GM19438 (cell line): ENCODE measurements around the gene ZNF408.

Experiments used
- ATAC-seq: cut with Tn5 transposase; IDR thresholded peaks from one replicate; pipeline ENCODE4 v1.9.1; 2021; ENCODE audit warnings: low read depth; ENCODE audit not compliant: unreplicated experiment

The ZNF408 gene

DNA sequence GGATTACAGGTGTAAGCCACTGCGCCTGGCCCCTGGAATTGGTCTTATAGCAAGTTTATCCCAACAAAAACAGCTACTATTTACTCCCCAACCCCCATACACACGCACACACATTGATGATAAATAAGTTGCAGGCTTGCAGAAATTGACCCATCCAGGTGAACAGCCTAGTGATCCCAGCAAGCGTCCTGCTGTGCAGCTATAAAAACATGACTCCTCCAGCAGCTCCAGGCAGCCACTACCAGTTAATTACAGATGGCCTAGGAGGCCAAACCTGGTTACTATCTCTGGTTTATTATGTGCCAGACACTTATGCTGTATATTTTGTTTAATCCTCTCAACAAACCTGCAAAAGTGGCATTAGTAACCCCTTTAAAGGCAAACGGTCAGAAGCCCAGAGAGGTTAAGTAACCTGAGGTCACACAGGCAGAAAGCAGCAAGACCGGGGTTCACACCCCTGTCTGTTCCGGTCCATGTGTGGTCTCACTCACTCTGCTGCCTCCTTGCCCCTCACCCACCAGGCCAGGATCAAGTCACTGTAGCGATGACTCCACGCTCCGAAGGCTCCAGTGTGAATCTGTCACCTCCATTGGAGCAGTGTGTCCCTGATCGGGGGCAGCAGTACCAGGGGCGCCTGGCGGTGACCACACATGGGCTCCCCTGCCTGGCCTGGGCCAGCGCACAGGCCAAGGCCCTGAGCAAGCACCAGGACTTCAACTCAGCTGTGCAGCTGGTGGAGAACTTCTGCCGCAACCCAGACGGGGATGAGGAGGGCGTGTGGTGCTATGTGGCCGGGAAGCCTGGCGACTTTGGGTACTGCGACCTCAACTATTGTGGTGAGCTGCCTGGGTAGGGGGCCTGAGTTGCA is 24.7 kb downstream of the ZNF408 start:
- ATAC-seq, result no peak

DNA sequence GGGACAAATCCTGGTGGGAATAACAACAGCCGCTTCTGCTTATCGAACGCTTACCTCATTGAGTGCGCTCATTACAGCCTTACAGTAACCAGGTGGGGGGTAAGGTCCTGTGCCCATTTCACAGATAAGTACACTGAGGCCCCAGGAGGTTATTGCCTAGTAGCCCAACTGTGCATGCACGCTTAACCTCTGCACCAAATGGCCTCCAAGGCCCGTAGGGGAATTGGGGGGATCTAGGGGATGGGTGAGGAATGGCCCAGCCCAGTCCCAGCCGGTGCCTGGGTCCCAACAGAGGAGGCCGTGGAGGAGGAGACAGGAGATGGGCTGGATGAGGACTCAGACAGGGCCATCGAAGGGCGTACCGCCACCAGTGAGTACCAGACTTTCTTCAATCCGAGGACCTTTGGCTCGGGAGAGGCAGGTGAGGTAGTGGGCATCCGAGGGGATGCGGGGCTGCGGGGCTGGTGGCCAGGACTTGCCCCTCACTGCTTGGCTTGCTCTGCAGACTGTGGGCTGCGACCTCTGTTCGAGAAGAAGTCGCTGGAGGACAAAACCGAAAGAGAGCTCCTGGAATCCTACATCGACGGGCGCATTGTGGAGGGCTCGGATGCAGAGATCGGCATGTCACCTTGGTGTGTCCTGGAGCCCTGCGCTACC is 25.5 kb downstream of the ZNF408 start:
- ATAC-seq, result no peak

DNA sequence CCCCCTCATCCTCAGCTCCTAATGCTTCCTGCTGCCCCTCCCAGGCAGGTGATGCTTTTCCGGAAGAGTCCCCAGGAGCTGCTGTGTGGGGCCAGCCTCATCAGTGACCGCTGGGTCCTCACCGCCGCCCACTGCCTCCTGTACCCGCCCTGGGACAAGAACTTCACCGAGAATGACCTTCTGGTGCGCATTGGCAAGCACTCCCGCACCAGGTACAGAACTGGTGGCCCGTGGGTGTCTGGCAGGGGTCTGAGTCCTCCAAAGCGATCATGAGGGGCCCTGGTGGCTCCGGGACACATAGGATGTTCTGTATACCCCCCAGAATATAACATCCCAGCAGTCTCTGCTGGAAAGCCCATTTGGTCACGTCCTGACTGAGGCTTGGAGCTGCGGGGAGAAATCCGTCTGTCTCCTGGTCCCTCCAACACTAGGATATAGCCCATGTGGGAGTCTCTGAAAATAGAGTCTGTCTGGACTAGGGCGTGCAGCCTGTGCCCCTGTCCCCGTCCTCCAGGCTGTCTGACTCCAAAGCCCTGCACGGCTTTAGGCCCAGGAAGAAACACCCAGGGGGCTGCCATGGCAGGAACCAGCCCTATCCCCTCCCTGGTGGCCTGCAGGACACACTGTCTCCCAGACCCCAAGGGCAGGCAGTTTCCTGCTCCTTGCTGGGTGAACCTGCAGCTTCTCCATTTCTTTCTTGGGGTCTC is 27.3 kb downstream of the ZNF408 start:
- no peak for ATAC-seq

DNA sequence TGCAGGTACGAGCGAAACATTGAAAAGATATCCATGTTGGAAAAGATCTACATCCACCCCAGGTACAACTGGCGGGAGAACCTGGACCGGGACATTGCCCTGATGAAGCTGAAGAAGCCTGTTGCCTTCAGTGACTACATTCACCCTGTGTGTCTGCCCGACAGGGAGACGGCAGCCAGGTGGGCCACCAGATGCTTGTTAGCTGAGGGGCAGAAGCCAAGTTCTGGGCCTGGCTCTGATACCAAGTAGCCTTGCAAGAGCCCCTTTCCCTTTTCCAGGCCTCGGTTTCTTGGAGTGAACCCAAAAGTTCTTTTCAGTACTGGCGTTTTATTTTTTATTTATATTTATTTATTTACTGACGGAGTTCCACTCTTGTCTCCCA is 27.8 kb downstream of the ZNF408 start:
- no peak for ATAC-seq

DNA sequence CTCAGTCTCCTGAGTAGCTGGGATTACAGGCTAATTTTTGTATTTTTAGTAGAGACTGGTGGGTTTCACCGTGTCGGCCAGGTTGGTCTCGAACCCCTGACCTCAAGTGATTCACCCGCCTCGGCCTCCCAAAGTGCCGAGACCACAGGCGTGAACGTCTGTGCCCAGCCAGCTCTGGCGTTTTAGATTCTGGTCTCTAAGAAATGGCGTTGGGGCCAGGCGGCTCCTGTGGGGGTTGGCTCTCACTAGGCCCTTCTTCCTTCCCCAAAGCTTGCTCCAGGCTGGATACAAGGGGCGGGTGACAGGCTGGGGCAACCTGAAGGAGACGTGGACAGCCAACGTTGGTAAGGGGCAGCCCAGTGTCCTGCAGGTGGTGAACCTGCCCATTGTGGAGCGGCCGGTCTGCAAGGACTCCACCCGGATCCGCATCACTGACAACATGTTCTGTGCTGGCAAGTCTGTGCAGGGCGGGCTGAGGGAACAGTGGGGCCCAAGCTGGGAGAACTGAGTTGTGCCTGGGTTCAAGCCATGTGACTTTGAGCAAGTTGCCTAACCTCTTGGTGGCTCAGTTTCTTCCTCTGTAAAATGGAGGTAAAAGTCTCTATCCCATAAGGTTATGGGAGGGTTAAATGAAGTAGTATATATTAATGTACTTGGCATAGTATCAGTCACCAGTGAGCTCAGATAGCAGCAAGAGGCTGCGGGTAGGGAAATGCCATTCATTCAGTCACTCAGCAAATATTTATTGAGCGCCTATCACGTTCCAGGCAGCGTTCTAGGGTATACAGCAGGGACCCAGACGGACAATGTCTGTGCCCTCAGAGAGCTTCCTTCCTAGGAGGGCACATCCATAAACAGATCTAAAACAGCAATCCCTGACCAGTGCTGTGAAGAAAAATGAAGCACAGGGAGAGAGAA is 28.5 kb downstream of the ZNF408 start:
- no peak for ATAC-seq

DNA sequence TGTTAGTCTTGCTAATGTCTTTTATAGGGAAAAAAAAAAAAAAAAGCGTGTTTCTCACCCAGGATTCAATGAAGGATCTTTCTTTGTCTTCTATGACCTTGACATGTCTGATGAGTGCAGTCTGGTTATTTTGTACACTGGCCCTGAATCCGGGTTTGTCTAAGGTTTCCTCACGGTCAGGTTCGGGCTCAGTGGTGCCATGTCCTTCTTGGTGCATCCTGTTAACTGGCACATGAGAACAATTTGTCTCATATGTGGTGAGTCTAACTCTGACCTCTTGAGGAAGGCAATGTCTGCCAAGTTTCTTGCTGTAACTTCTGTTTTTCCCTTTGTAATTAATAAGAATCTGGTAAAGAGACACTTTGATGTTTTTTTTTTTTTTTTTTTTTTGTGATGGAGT is 30.7 kb downstream of the ZNF408 start:
- no peak for ATAC-seq

DNA sequence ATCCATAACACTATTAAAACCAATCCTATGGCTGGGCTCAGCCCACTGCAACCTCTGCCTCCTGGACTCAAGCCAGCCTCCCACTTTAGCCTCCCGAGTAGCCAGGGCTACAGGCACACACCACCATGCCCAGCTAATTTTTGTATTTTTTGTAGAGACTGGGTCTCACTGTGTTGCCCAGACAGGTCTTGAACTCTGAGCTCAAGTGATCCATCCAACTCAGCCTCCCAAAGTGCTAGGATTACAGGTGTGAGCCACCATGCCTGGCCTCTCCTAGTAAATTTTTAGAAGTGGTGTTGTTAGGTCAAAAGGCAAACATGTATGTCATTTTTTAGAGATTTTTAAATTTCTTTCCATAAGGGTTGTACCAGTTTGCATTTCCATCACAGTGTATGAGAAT is 32.4 kb downstream of the ZNF408 start:
- ATAC-seq, result no peak

DNA sequence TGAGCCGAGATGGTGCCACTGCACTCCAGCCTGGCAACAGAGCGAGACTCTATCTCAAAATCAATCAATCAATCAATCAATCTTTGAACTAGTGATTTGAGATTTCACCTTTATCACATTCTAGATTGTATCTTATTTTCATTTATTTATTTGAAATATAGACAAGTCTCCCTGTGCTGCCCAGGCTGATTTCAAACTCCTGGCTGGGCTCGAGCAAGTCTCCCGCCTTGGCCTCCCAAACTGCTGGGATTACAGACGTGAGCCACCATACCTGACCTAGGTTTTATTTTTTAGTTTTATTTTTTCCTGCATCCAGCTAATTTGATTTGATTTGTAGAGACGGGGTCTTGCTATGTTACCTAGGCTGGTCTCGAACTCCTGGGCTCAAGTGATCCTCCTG is 35.3 kb downstream of the ZNF408 start:
- ATAC-seq, result no peak

DNA sequence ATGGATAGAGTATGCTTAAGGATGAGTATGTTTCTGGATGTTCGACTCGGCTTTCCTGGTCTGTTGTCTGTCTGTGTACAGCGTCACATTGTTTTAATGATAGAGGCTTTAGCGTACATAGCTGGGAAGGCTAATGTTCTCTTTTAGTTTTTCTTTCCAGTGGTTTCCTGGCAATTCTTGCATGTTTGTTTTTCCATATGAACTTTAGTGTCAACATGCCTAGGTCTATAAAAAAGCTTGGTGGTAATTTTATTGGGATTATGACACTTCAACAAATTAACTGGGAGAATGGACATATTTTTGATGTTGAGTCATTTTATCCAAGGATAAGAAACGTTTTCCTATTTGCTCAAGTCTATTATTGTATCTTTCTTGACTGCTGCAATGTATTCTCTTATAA is 35.8 kb downstream of the ZNF408 start:
- no peak for ATAC-seq

DNA sequence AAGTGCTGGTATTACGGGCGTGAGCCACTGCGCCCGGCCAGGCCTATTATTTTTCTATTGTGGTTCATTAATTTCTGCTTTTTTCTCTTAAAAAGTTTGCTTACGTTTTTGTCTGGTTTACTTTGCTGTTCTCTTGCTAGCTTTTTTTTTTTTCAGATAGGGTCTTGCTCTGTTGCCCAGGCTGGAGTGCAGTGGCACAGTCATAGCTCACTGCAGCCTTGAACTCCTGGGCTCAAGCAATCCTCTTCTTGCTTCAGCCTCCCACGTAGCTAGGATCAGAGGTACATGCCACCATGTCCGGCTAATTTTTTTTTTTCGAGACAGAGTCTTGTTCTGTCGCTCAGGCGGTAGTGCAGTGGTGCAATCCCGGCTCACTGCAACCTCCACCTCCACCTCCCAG is 36.9 kb downstream of the ZNF408 start:
- ATAC-seq, result no peak

DNA sequence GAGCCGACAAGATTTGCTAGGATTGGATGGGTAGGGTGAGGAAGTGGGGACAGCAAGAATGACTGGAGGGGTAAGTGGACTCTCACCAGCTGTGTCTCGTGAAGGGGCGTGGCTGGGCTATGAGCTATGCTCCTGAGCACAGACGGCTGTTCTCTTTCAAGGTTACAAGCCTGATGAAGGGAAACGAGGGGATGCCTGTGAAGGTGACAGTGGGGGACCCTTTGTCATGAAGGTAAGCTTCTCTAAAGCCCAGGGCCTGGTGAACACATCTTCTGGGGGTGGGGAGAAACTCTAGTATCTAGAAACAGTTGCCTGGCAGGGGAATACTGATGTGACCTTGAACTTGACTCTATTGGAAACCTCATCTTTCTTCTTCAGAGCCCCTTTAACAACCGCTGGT is 38.1 kb downstream of the ZNF408 start:
- ATAC-seq, result no peak

DNA sequence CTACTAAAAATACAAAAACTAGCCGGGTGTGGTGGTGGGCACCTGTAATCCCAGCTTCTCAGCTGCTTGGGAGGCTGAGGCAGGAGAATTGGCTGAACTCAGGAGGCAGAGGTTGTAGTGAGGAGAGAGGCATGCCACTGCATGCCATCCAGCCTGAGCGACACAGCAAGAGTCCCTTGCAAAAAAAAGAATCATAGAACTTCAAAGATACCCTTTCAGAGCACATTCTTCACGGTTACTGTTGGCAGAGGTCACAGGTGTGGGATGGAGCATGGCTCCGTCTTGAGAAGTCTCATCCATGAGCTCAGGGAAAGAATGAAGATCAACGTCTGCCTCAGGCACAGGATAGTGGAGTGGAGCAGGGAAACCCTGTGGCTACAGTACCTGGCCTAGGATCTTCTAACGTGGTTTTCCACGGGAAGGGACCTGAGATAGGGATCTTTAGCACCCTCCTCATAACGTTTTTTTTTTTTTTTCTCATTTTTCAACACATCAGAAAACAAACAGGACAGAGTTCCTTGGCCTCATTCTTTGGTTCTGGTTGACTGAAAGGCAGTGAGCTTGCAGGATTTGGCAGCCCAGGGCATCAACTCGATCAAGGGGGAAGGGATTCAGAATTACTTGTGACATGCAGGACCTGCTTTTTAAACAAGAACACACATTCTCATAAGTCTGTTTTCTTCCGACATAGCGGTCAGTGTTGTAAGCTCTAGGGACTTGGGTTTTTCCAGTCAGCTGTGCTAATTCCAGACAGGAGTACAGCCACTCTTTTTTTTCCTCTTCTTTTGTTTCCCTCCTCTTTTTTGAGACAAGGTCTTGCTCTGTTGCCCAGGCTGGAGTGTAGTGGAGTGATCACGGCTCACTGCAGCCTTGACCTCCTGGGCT is 41.0 kb downstream of the ZNF408 start:
- ATAC-seq, result no peak

DNA sequence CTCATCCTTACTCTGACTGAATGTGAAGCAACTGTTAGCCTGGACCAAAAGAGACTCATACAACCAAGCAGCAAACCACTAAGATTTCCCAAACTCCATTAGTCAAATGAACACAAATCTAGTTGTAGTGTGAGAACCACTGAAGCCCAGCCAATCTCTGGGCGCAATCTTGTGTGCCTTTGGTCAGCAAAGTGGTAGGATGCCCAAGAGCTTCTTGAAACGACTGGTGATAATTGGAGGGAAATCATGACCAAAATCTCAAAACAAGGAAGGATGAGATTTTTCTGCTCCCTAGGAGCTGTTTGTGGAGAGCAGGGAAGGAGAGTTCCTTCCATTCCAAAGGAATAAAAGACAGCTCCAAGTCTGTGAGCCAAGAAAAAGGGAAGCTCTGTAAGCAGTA is 42.2 kb downstream of the ZNF408 start:
- no peak for ATAC-seq

DNA sequence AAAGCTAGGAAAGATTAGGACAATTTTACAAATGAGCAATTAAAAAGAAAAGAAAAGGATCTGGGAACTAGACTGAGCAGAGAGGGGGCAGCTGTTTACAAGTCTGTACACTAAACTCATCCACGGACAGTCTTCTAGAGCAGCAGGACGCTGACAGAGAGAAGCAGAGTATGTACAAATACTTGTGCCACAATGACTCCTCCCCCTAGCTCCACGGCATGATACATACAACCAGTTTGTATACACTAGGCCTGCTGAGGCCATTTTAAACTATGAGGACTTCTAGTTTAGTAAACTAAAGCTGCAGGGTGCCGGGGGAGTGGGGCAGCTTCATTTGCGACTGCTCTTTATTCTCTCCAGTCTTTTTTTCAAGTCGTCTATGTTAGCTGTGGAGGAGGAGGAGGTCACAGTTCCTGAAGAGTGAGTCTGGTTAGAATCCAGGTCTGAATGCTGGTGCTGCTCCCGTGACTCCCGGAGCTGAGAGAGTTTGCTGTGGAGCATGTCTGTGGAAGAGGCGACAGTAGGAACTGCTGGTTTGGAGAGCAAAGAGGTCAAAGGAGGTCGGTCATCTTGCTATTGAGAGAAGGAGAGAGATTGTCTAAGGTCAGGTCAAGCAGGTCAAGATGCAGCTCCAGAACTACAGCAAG is 43.0 kb downstream of the ZNF408 start:
- ATAC-seq, result no peak

DNA sequence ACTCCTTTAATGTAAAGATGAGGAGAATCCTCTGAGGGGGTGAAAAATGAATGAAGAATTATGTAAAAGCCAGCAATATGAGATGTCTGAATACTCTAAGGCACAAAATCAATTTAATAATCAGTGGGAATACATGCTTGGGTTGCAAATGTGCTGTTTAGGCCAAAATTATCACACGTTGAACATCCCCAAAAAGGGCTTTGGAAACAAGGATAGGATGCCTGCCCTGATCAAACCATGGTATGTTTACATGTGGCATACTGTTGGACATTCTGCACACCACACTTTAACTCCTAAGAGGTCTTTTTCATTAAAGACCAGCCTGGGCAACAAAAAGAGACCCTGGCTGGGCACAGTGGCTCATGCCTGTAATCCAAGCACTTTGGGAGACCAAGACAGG is 44.5 kb downstream of the ZNF408 start:
- no peak for ATAC-seq

DNA sequence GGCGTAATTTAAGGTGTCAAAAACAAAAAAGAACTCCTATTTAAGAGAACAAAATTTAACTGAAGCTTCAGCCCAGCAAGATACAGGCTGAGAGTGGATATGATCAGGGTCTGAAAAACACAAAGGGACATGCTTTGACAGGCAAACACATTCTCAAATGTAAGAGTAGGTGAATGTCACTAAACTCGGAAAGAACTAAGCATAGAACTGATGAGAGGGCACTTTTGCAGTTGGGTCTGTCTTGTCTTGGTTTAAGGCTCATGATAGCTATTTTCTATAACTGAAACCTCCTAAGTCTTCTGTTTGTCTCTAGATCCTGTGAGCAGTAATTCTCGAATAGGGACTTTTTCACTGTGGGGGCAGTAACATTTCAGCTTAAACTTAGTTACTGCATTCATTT is 45.2 kb downstream of the ZNF408 start:
- ATAC-seq, result no peak

DNA sequence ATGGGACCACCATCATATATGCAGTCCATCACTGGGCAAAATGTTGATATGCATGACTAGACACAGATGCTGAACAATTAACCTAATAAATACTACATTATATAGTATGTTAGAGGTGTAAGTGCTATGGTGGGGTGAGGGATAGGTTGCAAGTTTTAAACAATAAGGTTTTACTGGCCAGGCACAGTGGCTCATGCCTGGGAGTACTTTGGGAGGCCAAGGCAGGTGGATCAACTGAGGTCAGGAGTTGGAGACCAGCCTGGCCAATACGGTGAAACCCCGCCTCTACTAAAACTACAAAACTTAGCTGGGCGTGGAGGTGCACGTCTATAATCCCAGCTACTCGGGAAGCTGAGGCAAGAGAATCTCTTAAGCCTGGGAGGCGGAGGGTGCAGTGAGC is 46.3 kb downstream of the ZNF408 start:
- ATAC-seq, result no peak
